IMR-90 (cell line): ENCODE data around the gene ZNF580. TPM values are rescaled to one million over a fixed set of nuclear protein-coding genes. Genes with fewer than 3 reads are reported as not detected.

ENCODE experiments used
- ATAC-seq: fragments of 200-7000 bp; cut with Tn5 transposase; 2 replicates; pipeline ENCODE4 v1.9.1; 2020; ENCODE audit warnings: low read depth, mild to moderate bottlenecking, moderate library complexity
- BruUV-seq: library from RNA; stranded (reverse); fragments of 400-500 nt; replicated peaks from 2 replicates; lab custom pipeline; 2021; lab: Mats Ljungman, UMichigan
- CTCF ChIA-PET: fragments of 300-600 bp; formaldehyde crosslinking; extraction: SDS; loops from one replicate; lab custom pipeline; 2021; ENCODE audit warnings: antibody characterized with exemption; lab: Yijun Ruan, JAX
- POLR2A ChIA-PET: fragments of 300-600 bp; sonication (Branson Sonifier 250); formaldehyde crosslinking; loops from one replicate; lab custom pipeline; 2022; ENCODE audit warnings: antibody characterized with exemption; ENCODE audit not compliant: unreplicated experiment; lab: Charles Lee
- DNase-seq: peaks from one replicate; pipeline ENCODE4 v3.0.0; 2013
- H2AFZ ChIP-seq: replicated peaks from 2 replicates; pipeline ENCODE3; 2013; ENCODE audit warnings: low read length, mild to moderate bottlenecking; ENCODE audit not compliant: poor library complexity
- H2AK5ac ChIP-seq: 2 replicates; pipeline ENCODE4 v1.6.1; 2013; ENCODE audit warnings: low read depth, low read length, inconsistent platforms
- H2AK9ac ChIP-seq: replicated peaks from 2 replicates; pipeline ENCODE3; 2013; ENCODE audit warnings: mild to moderate bottlenecking, low read depth, low read length, moderate library complexity; ENCODE audit not compliant: poor library complexity
- H2BK120ac ChIP-seq: 2 replicates; pipeline ENCODE4 v1.6.1; 2013; ENCODE audit warnings: low read depth, low read length, inconsistent platforms
- H2BK15ac ChIP-seq: 3 replicates; pipeline ENCODE4 v1.6.1; 2013; ENCODE audit warnings: low read depth, low read length, inconsistent platforms
- H2BK20ac ChIP-seq: 2 replicates; pipeline ENCODE4 v1.6.1; 2013; ENCODE audit warnings: low read depth, mild to moderate bottlenecking, inconsistent platforms, low read length, moderate library complexity
- H2BK5ac ChIP-seq: 2 replicates; pipeline ENCODE4 v1.6.1; 2013; ENCODE audit warnings: mild to moderate bottlenecking, low read depth, low read length, inconsistent platforms; ENCODE audit not compliant: poor library complexity, severe bottlenecking
- H3K14ac ChIP-seq: replicated peaks from 2 replicates; pipeline ENCODE4 v1.6.1; 2013; ENCODE audit warnings: low read depth, low read length, inconsistent platforms
- H3K18ac ChIP-seq: 2 replicates; pipeline ENCODE4 v1.6.1; 2013; ENCODE audit warnings: low read depth, low read length, control low read depth
- H3K23ac ChIP-seq: 2 replicates; pipeline ENCODE4 v1.6.1; 2013; ENCODE audit warnings: low read depth, low read length, inconsistent platforms
- H3K27ac ChIP-seq: 2 replicates; pipeline ENCODE4 v1.5.1; 2013; ENCODE audit warnings: mild to moderate bottlenecking, control low read depth, low read length; ENCODE audit not compliant: insufficient read depth
- H3K27me3 ChIP-seq: 2 replicates; pipeline ENCODE4 v1.6.1; 2013; ENCODE audit warnings: low read length; ENCODE audit not compliant: control insufficient read depth, insufficient read depth
- H3K36me3 ChIP-seq: 2 replicates; pipeline ENCODE4 v1.6.1; 2013; ENCODE audit warnings: low read length, mixed read lengths; ENCODE audit not compliant: control insufficient read depth, insufficient read depth
- H3K4ac ChIP-seq: 2 replicates; pipeline ENCODE4 v1.6.1; 2013; ENCODE audit warnings: low read depth, low read length, inconsistent platforms
- H3K4me1 ChIP-seq: 2 replicates; pipeline ENCODE4 v1.6.1; 2013; ENCODE audit warnings: low read length, mixed read lengths; ENCODE audit not compliant: control insufficient read depth, insufficient read depth
- H3K4me2 ChIP-seq: 2 replicates; pipeline ENCODE4 v1.6.1; 2013; ENCODE audit warnings: low read depth, mild to moderate bottlenecking, control low read depth, low read length, moderate library complexity
- H3K4me3 ChIP-seq: 2 replicates; pipeline ENCODE4 v1.5.1; 2013; ENCODE audit warnings: low read depth, mild to moderate bottlenecking, control low read depth, low read length, moderate library complexity; ENCODE audit not compliant: insufficient read depth
- H3K56ac ChIP-seq: 2 replicates; pipeline ENCODE4 v1.6.1; 2013; ENCODE audit warnings: low read length, inconsistent platforms; ENCODE audit not compliant: insufficient read depth; ENCODE audit errors: extremely low read depth
- H3K79me1 ChIP-seq, 2 experiments: 2 replicates each; pipeline ENCODE4 v1.6.1; 2013; ENCODE audit warnings: low read length in 2 of 2, inconsistent platforms in 1 of 2, low read depth in 1 of 2
- H3K9ac ChIP-seq: 2 replicates; pipeline ENCODE4 v1.6.1; 2013; ENCODE audit warnings: low read depth, low read length, control low read depth
- H3K9me1 ChIP-seq: 2 replicates; pipeline ENCODE4 v1.6.1; 2013; ENCODE audit warnings: low read length, inconsistent platforms; ENCODE audit not compliant: insufficient read depth
- H3K9me3 ChIP-seq: 2 replicates; pipeline ENCODE4 v1.6.1; 2013; ENCODE audit warnings: low read length; ENCODE audit not compliant: control insufficient read depth, insufficient read depth
- H4K20me1 ChIP-seq: 2 replicates; pipeline ENCODE4 v1.6.1; 2013; ENCODE audit warnings: low read length, inconsistent platforms; ENCODE audit not compliant: insufficient read depth
- H4K5ac ChIP-seq: 2 replicates; pipeline ENCODE4 v1.6.1; 2013; ENCODE audit warnings: mild to moderate bottlenecking, low read depth, low read length, control low read depth
- H4K8ac ChIP-seq, 2 experiments: 2 replicates each; pipeline ENCODE4 v1.6.1; 2013; ENCODE audit warnings: low read depth in 2 of 2, low read length in 2 of 2, control low read depth in 1 of 2, inconsistent platforms in 1 of 2
- H4K91ac ChIP-seq: 2 replicates; pipeline ENCODE4 v1.6.1; 2013; ENCODE audit warnings: low read depth, low read length, inconsistent platforms; ENCODE audit not compliant: insufficient read depth
- BHLHE40 ChIP-seq: fragments of 150-350 bp; IDR thresholded peaks from 2 replicates; pipeline ENCODE4 v1.6.1; 2016; ENCODE audit warnings: mild to moderate bottlenecking, low read depth, low read length
- CEBPB ChIP-seq: IDR thresholded peaks from 2 replicates; pipeline ENCODE4 v1.6.1; 2012; ENCODE audit warnings: low read depth, low read length, improper control_type of control experiment
- CHD1 ChIP-seq: IDR thresholded peaks from 2 replicates; pipeline ENCODE4 v1.6.1; 2012; ENCODE audit warnings: low read depth, low read length, improper control_type of control experiment
- FOS ChIP-seq: fragments of 150-350 bp; IDR thresholded peaks from 2 replicates; pipeline ENCODE4 v1.6.1; 2016; ENCODE audit warnings: low read depth, low read length
- MAZ ChIP-seq: IDR thresholded peaks from 2 replicates; pipeline ENCODE4 v1.6.1; 2012; ENCODE audit warnings: low read depth, mild to moderate bottlenecking, low read length, improper control_type of control experiment, moderate library complexity, borderline replicate concordance
- MXI1 ChIP-seq: IDR thresholded peaks from 2 replicates; pipeline ENCODE4 v1.6.1; 2012; ENCODE audit warnings: low read depth, mild to moderate bottlenecking, low read length, moderate library complexity, borderline replicate concordance
- RAD21 ChIP-seq: IDR thresholded peaks from 2 replicates; pipeline ENCODE4 v1.6.1; 2012; ENCODE audit warnings: low read length, improper control_type of control experiment
- WGBS, 2 experiments: methylation state at CpG; one replicate each; pipeline versions ENCODE4 v1.1.5 to v1.1.7; 2013; ENCODE audit warnings: missing lambda C conversion rate in 2 of 2; ENCODE audit not compliant: insufficient read length in 1 of 2; ENCODE audit errors: extremely low coverage in 2 of 2; 5-methylcytosine and 5-hydroxymethylcytosine counted together
- dilution Hi-C: fragments of 300-500 bp; cut with HindIII; formaldehyde crosslinking; loops from one replicate; pipeline ENCODE4 v1.14.3; 2018; ENCODE audit warnings: low sequenced_read_pairs; ENCODE audit not compliant: unreplicated experiment
- in situ Hi-C: fragments of 300-500 bp; cut with MboI; formaldehyde crosslinking; loops from 3 replicates; pipeline ENCODE4 v1.14.3; 2019; ENCODE audit warnings: low sequenced_read_pairs, inconsistent platforms, mixed read lengths
- intact Hi-C: fragments of 100-400 bp; cut with micrococcal nuclease; formaldehyde crosslinking; loops from 2 replicates; pipeline ENCODE4 v1.10.0; 2022
- polyA plus RNA-seq, 3 experiments: library from polyadenylated mRNA; depleted of rRNA; stranded (reverse); fragments of >200 nt; gene quantifications; 2 replicates each; pipeline ENCODE4 v1.2.3, GENCODE V29; 2012; ENCODE audit warnings: low replicate concordance in 1 of 3
- total RNA-seq: library from RNA; depleted of rRNA; stranded (reverse); fragments of >200 nt; gene quantifications from 2 replicates; pipeline ENCODE4 v1.2.3, GENCODE V29; 2012
- TF ChIP-seq, protein P1 (sequence below): fragments of 150-350 bp; IDR thresholded peaks from 2 replicates; pipeline ENCODE4 v1.6.1; 2017; ENCODE audit warnings: mild to moderate bottlenecking, antibody characterized with exemption, low read length, low read depth

ZNF580 gene
- total and polyA plus RNA-seq, 2 of the 4 experiments (the other 2 are of a cell fraction) = 1.4 to 36.9 TPM

DNA sequence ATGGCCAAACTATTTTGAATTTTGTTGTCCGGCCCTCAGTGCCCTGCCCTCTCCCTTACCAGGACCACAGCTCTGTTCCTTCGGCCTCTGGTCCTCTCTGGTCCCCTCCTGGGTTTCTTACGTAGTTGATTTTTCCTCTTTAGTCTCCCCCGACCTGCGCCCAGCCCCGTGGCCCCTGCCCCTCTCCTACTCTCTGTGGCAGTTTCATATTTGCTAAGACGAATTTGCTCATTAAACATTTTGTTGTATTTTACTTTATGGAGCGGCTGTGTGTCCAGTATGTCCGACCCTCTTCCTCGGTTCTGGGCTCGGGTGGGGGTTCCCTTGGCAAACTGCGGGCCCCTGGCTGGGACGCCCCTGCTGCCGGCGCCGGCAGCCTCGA lies 33.6 kb downstream of the ZNF580 start:
- Histone ChIP-seq H2AK9ac (no peak overlapping the region), H3K9ac (peak overlapping the region; percentile 31), H3K9me1 (peaks cover 2% of the 10 kb centered on the region; the same call in 1 of the 2 replicates), H3K4me3 (peak overlapping the region; percentile 80), H2AFZ (no peak overlapping the region), H3K27ac (peak overlapping the region; percentile 28; the same call in 1 of the 2 replicates), H3K18ac (no peak overlapping the region), H3K36me3 (peaks cover 42% of the 10 kb centered on the region), H2BK20ac (no peak overlapping the region), H3K9me3 (no peaks in the 10 kb centered on the region), H4K20me1 (peaks cover 63% of the 10 kb centered on the region), H4K5ac (no peak overlapping the region), H3K4me1 (peaks cover 5% of the 10 kb centered on the region; the same call in 1 of the 2 replicates), H3K4ac (0 out of 2 replicates have a peak overlapping the region, but pooled peaks have one; percentile 27), H4K91ac (no peak overlapping the region), H3K79me1 (peaks cover 16 to 58% of the 10 kb centered on the region in 2 experiments; a peak in 3 of 4 replicates), H3K4me2 (peak overlapping the region; percentile 42), H2BK15ac (no peak overlapping the region), H2BK120ac (no peak overlapping the region), H3K27me3 (no peaks in the 10 kb centered on the region), H2BK5ac (no peak overlapping the region), H3K56ac (no peak overlapping the region), H4K8ac (peak overlapping the region in 1 of 2 experiments; percentile 53; a peak in 1 of 4 replicates), H3K14ac (no peak overlapping the region), H3K23ac (no peak overlapping the region), H2AK5ac (no peak overlapping the region)
- 69% methylated on average over 2 of the region's 17 CpGs; no CpG with 5 or more reads in 1 of the 2 experiments for WGBS, 2 experiments
- in situ Hi-C loops = loop anchor here (25.0 kb wide), 2 partner anchors 1212 to 1537 kb away; partner anchors contain the start of genes CDC42EP5, CNOT3 and LENG9
- BruUV-seq = no TSS peak
- ChIA-PET CTCF (no interaction called here), POLR2A (no interaction called here)
- intact Hi-C loops = loop anchor here (2.0 kb wide), 1 partner anchor 20 kb away; the partner anchor contains the start of gene U2AF2
- dilution Hi-C loops = no loop called here
- TF ChIP-seq CHD1 = no peak
- TF ChIP-seq FOS = no peak
- no peak for TF ChIP-seq MAZ
- TF ChIP-seq BHLHE40 = no peak
- TF ChIP-seq, protein P1, sequence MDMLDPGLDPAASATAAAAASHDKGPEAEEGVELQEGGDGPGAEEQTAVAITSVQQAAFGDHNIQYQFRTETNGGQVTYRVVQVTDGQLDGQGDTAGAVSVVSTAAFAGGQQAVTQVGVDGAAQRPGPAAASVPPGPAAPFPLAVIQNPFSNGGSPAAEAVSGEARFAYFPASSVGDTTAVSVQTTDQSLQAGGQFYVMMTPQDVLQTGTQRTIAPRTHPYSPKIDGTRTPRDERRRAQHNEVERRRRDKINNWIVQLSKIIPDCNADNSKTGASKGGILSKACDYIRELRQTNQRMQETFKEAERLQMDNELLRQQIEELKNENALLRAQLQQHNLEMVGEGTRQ = no peak
- TF ChIP-seq MXI1 = no peak
- TF ChIP-seq CEBPB = no peak
- no peak for TF ChIP-seq RAD21
- ATAC-seq (no peak), DNase-seq (no peak)
